ENCODE measurements around the gene SLC8A1.
A peak's percentile ranks its signal among the peaks of the same experiment; 100 is the strongest.

GRCh38 chr2:40448476-40449079, 3.3 kb downstream of the SLC8A1 start:
- TF ChIP-seq CTCF (IDR thresholded peaks at IDR 0.05), result peak in 4 of 7 experiments; percentile 9 to 37 (median 18)
- no peak for TF ChIP-seq POLR2A (IDR thresholded peaks at IDR 0.05)
